GM21381 (cell line): ENCODE data around the gene SMOC1.

ENCODE experiments used
- ATAC-seq: cut with Tn5 transposase; IDR thresholded peaks from one replicate; pipeline ENCODE4 v1.9.1; 2021; ENCODE audit warnings: mild to moderate bottlenecking, moderate library complexity; ENCODE audit not compliant: unreplicated experiment

SMOC1 gene

GRCh38 chr14:70077720-70078119 lies 198.5 kb downstream of the SMOC1 start:
- ATAC-seq: no peak

DNA sequence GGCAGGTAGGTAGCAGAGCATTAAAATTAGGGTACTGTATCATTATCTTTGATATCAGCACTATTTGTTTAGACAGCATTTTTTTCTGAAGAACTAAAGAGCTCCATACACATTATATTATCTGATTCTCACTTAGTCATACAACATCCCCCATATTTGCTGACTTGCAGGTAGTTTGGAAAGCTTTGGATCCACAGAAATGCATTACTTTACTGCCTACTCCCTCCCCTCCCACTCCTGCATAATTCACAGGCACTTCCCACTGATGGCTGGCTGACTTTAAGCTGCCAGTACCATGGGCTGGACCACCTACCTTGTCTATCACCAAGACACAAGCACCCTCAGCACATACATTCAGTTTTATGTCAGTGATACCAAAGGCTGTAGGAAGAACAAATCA lies 199.1 kb downstream of the SMOC1 start:
- ATAC-seq: no peak

DNA sequence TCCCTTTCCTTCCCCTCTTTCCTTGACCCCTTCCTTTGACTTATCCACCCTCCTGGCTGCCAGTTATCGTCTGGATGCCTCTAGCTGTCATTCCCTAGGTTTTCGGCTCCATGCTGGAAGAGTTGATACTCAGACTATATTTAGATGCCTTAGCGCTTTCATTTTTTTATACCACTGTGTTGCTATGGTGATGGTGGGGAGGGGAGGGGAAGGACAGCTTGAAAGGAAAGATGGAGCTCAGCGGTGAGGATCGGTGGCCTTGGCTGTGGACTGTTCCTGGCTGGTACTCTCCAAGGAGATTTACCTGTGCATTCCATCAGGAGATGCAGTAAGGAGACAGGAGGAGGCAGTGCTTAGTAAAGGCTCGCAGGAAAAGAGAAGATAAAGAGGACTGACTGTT lies 200.9 kb downstream of the SMOC1 start:
- ATAC-seq: no peak
